Tibial nerve (tissue), 4 donors: ENCODE measurements around the gene CSAG2. TPM values are rescaled to one million over a fixed set of nuclear protein-coding genes. Genes with fewer than 3 reads are reported as not detected.

Experiments
- DNase-seq, 2 donors: peaks; one replicate each; pipeline ENCODE4 v3.0.0-alpha.2; 2019; ENCODE audit warnings: low spot score in 2 of 2
- H3K27ac ChIP-seq, 4 donors: fragments of 200-600 bp; sonication (generic) in 3 of 4; one replicate each; pipeline ENCODE4 v1.5.1; 2017 to 2019; ENCODE audit warnings: mild to moderate bottlenecking in 1 of 4
- H3K27me3 ChIP-seq, 2 donors: fragments of 200-600 bp; sonication (generic) in 1 of 2; one replicate each; pipeline versions ENCODE4 v1.5.1 to v1.6.0; 2017 to 2019
- H3K36me3 ChIP-seq, 3 donors: fragments of 200-600 bp; sonication (generic); one replicate each; pipeline ENCODE4 v1.5.1; 2018 to 2019
- H3K4me1 ChIP-seq, 4 donors: fragments of 200-600 bp; sonication (generic) in 3 of 4; one replicate each; pipeline ENCODE4 v1.5.1; 2017 to 2019
- H3K4me3 ChIP-seq, 4 donors: fragments of 200-600 bp; sonication (generic) in 3 of 4; one replicate each; pipeline ENCODE4 v1.5.1; 2017 to 2019; ENCODE audit warnings: mild to moderate bottlenecking in 1 of 4, moderate library complexity in 1 of 4
- H3K9me3 ChIP-seq, 4 donors: fragments of 200-600 bp; sonication (generic) in 3 of 4; one replicate each; pipeline ENCODE4 v1.5.1; 2017 to 2019
- EP300 ChIP-seq, 2 donors: sonication (generic); formaldehyde crosslinking; IDR thresholded peaks; one replicate each; pipeline ENCODE4 v1.6.1; 2017; ENCODE audit warnings: antibody characterized with exemption in 2 of 2, mild to moderate bottlenecking in 1 of 2
- POLR2A ChIP-seq, 2 donors: fragments of 450-650 bp; IDR thresholded peaks; one replicate each; pipeline ENCODE4 v1.6.1; 2017; ENCODE audit warnings: antibody characterized with exemption in 2 of 2, mild to moderate bottlenecking in 2 of 2, moderate library complexity in 2 of 2
- WGBS, 2 donors: methylation state at CpG; one replicate each; pipeline ENCODE4 v1.1.5; 2018; 5-methylcytosine and 5-hydroxymethylcytosine counted together
- total RNA-seq, 4 donors: library from RNA; depleted of rRNA; stranded (reverse); fragments of >200 nt; gene quantifications; one replicate each; pipeline ENCODE4 v1.1.0, GENCODE V29; 2016
- TF ChIP-seq, protein P1 (sequence below), 5 experiments: fragments of 200-600 bp in 3 of 5; fragments of 450-650 bp in 2 of 5; sonication (generic) in 3 of 5; IDR thresholded peaks; one replicate each; pipeline ENCODE4 v1.5.1; 2016 to 2019; ENCODE audit warnings: antibody characterized with exemption in 5 of 5, mild to moderate bottlenecking in 3 of 5, moderate library complexity in 2 of 5

Gene CSAG2
- total RNA-seq, 4 donors from 2014 or later: not detected

DNA sequence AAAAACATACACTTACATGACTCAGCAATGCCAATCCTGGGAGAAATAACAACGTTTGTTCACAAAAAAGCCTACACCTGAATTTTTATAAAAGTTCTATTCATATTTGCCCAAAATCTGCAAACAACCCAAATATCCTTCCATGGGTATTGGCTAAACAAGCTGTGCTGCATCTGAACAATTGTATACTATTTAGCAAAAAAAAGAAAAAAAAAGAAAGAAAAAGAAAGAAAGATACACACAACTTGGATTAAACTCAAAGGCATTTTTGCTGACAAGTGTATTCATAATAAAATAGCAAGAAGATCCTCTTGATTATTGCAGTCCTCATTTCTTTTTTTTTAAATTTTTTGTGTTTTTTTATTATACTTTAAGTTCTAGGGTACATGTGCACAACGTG, 34.9 kb downstream of the CSAG2 start:
- H3K27ac ChIP-seq: no peak overlapping the region
- WGBS, 2 donors: 72 to 88% methylated on average over 2 of the region's 2 CpGs
- no peak overlapping the region for H3K4me3 ChIP-seq
- no peaks in the 10 kb centered on the region for H3K4me1 ChIP-seq
- TF ChIP-seq EP300 (IDR thresholded peaks at IDR 0.05): no peak
- TF ChIP-seq, protein P1, sequence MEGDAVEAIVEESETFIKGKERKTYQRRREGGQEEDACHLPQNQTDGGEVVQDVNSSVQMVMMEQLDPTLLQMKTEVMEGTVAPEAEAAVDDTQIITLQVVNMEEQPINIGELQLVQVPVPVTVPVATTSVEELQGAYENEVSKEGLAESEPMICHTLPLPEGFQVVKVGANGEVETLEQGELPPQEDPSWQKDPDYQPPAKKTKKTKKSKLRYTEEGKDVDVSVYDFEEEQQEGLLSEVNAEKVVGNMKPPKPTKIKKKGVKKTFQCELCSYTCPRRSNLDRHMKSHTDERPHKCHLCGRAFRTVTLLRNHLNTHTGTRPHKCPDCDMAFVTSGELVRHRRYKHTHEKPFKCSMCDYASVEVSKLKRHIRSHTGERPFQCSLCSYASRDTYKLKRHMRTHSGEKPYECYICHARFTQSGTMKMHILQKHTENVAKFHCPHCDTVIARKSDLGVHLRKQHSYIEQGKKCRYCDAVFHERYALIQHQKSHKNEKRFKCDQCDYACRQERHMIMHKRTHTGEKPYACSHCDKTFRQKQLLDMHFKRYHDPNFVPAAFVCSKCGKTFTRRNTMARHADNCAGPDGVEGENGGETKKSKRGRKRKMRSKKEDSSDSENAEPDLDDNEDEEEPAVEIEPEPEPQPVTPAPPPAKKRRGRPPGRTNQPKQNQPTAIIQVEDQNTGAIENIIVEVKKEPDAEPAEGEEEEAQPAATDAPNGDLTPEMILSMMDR (IDR thresholded peaks at IDR 0.05): no peak
- TF ChIP-seq POLR2A (IDR thresholded peaks at IDR 0.05): no peak
- H3K27me3 ChIP-seq: no peaks in the 10 kb centered on the region
- DNase-seq: no peak
- no peaks in the 10 kb centered on the region for H3K36me3 ChIP-seq
- H3K9me3 ChIP-seq: no peaks in the 10 kb centered on the region

DNA sequence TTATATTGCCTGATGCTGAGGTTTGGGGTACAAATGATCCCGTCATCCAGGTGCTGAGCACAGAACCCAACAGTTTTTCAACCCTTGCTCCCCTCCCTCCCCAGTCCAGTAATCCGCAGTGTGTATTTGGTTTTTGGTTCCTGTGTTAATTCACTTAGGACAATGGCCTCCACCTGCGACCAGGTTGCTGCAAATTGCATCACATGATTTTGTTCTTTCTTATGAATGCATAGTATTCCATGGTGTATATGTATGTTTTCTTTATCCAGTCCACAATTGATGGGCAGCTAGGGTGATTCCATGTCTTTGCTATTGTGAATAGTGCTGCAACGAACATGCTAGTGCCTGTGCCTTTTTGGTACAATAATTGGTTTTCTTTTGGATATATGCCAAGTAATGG, 46.0 kb downstream of the CSAG2 start:
- Histone ChIP-seq H3K27ac (no peak overlapping the region), H3K4me3 (no peak overlapping the region), H3K36me3 (no peaks in the 10 kb centered on the region), H3K4me1 (no peaks in the 10 kb centered on the region), H3K27me3 (no peaks in the 10 kb centered on the region), H3K9me3 (peaks cover 0 to 10% (median 0%) of the 10 kb centered on the region in 4 donors)
- no peak for TF ChIP-seq POLR2A (IDR thresholded peaks at IDR 0.05)
- no peak for TF ChIP-seq EP300 (IDR thresholded peaks at IDR 0.05)
- TF ChIP-seq, protein P1 (IDR thresholded peaks at IDR 0.05): no peak
- no peak for DNase-seq
- WGBS, 2 donors: 51 to 70% methylated on average over 2 to 4 of the region's 4 CpGs

DNA sequence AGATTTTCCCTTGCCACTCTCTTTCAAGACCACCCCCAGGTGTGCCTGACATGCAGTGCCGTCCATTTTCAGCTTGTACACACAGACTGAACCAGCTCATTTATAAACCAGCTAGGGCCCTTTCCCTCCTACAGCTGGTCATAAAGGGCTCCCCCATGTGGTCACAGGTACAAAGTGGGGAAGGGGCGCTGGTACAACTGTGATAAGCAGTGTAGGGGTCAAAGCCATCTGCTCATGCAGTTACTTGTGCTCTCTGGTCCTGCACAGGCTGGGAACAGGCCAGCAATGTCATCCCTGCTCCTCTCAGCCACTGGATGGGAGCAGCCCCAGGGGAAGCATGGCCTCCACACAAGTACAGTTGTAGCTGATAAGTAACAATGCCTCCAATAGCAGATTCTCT, 50.8 kb downstream of the CSAG2 start:
- 36 to 38% methylated on average over 2 of the region's 2 CpGs for WGBS, 2 donors
- no peaks in the 10 kb centered on the region for H3K4me1 ChIP-seq
- H3K36me3 ChIP-seq: no peaks in the 10 kb centered on the region
- TF ChIP-seq, protein P1 (IDR thresholded peaks at IDR 0.05): no peak
- TF ChIP-seq POLR2A (IDR thresholded peaks at IDR 0.05) (no peak), EP300 (IDR thresholded peaks at IDR 0.05) (no peak)
- no peaks in the 10 kb centered on the region for H3K9me3 ChIP-seq
- DNase-seq: no peak
- no peaks in the 10 kb centered on the region for H3K27me3 ChIP-seq
- no peak overlapping the region for H3K27ac ChIP-seq
- H3K4me3 ChIP-seq: no peak overlapping the region

Other genes with a start within 250 kb of the CSAG2 start
- gene GABRQ, start 71.4 kb downstream of the CSAG2 start, total RNA-seq: 1 to 10 TPM in 2 of 4 donors, under 1 TPM in 2; 0.90 to 2.3 (median 1.4) TPM
- gene MAGEA3, start 10.5 kb downstream of the CSAG2 start, total RNA-seq: not detected
- gene MAGEA2B, start 5.4 kb upstream of the CSAG2 start, total RNA-seq: not detected
- gene CSAG1, start 24.4 kb upstream of the CSAG2 start, total RNA-seq: not detected
- gene MAGEA12, start 24.5 kb upstream of the CSAG2 start, total RNA-seq: not detected
- not detected for gene MAGEA2, start 44.6 kb upstream of the CSAG2 start, total RNA-seq
- gene CSAG3, start 49.9 kb upstream of the CSAG2 start, total RNA-seq: not detected
- gene MAGEA6, start 60.4 kb upstream of the CSAG2 start, total RNA-seq: not detected
- gene CETN2, start 121.5 kb upstream of the CSAG2 start, total RNA-seq: 10 to 100 TPM; 21.6 to 43.7 (median 28.3) TPM
- 10 to 100 TPM in 3 of 4 donors, 1 to 10 TPM in 1; 8.0 to 16.8 (median 12.5) TPM for gene NSDHL, start 121.8 kb upstream of the CSAG2 start, total RNA-seq
- gene ZNF185, start 188.8 kb upstream of the CSAG2 start, total RNA-seq: 10 to 100 TPM; 17.1 to 55.1 (median 28.6) TPM